Measurements from ENCODE around the gene ADM5.
"Not testable (repeated sequence)": the region's sequence is repeated elsewhere in the genome, so short reads cannot be mapped to it uniquely, and the experiment has no call there.

ADM5 gene

GRCh38 chr19:49704888-49705642 lies 15.7 kb downstream of the ADM5 start:
- DNase-seq = no peak

- no peak for DNase-seq
These were observed 16.5 kb downstream of the ADM5 start for GRCh38 chr19:49705919-49706318.

- DNase-seq = peak; percentile 41
These were observed 21.1 kb downstream of the ADM5 start for GRCh38 chr19:49710372-49710951.

GRCh38 chr19:49712397-49712859 lies 23.0 kb downstream of the ADM5 start:
- no peak for DNase-seq

- no peak for DNase-seq
These were observed 23.9 kb downstream of the ADM5 start for GRCh38 chr19:49713236-49713845.

- DNase-seq = no peak
These were observed 26.8 kb downstream of the ADM5 start for GRCh38 chr19:49716154-49716553.

- no peak for DNase-seq
These were observed 29.1 kb downstream of the ADM5 start for GRCh38 chr19:49718511-49718910.

GRCh38 chr19:49718991-49719390 lies 29.6 kb downstream of the ADM5 start:
- no peak for DNase-seq

- DNase-seq = not testable (repeated sequence)
These were observed 30.0 kb downstream of the ADM5 start for GRCh38 chr19:49719420-49719819.

- DNase-seq = peak; percentile 3
These were observed 38.0 kb downstream of the ADM5 start for GRCh38 chr19:49727217-49728030.

- no peak for DNase-seq
These were observed 40.8 kb downstream of the ADM5 start for GRCh38 chr19:49730166-49730565.

- DNase-seq = no peak
These were observed 48.9 kb downstream of the ADM5 start for GRCh38 chr19:49738268-49738667.

- DNase-seq = no peak
These were observed 49.7 kb downstream of the ADM5 start for GRCh38 chr19:49739098-49739497.

GRCh38 chr19:49739933-49740332 lies 50.5 kb downstream of the ADM5 start:
- no peak for DNase-seq
